ENCODE data around the gene ZNF785.
"Not testable (repeated sequence)": the region's sequence is repeated elsewhere in the genome, so short reads cannot be mapped to it uniquely, and the experiment has no call there.

ZNF785 gene

DNA sequence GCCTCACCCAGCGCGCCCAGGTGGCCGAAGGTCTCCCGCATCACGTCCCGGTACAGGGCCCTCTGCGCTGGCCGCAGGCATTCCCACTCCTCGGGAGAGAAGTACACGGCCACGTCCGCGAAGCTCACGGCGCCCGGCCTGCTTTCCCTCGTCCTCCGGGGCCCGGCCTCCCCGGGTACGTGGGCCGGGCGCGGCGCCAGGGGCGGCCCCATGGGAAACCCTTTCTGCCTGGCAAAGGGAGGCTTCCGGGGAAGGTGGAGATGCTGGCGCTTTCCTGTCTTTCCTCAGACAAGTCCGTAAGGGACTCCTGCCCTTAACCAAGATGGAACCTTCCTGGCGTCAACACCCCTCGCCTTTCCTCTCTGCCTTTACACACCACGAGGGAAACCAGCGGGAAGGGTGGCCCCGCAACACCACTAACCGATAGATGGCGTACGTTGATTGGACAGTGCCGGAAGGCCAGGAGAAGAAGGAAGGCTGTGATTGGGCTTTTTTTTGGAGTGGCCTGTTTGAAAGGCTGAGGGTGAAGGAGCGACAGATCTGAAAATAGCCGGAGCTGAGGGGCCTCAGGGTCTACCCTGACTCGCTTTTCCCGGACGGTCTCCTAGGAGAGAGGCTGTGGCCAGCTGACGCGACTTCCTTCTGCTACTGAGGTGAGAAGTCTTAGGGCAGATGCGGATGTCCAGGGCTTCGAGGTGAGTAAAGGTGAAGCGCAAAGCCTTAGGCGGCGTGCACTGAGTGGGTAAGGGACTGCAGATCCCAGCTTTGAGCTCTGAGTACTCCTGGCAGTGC is at the start of gene ZNF785:
Gene ZNF785, minus strand, starts transcription at position 298 of the 792 bp plus-strand sequence. Its CDS starts 86 bp downstream, at position 212.
- DNase-seq (ENCODE audit: low read depth): peak; percentile 97

DNA sequence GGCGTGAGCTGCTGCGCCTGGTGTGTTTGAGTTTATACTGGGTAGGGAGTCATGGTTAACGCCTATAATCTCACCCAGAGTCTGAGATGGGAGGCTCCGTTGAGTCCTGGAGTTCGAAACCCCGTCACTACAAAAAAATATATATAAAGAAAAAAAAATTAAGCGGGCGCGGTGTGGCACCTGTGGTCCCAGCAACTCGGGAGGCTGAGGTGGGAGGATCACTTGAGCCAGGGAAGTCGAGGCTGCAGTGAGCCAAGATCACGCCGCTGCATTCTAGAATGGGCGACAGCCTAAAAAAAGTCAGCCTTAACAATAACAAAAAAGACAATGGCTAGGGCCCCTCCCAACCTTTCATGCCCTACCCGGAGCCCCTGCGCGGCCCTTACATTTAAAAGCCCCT is 48.0 kb upstream of the ZNF785 start:
- no peak for DNase-seq (ENCODE audit: low read depth)

GRCh38 chr16:30632454-30632853 is 47.0 kb upstream of the ZNF785 start:
- not testable (repeated sequence) for DNase-seq (ENCODE audit: low read depth)

DNA sequence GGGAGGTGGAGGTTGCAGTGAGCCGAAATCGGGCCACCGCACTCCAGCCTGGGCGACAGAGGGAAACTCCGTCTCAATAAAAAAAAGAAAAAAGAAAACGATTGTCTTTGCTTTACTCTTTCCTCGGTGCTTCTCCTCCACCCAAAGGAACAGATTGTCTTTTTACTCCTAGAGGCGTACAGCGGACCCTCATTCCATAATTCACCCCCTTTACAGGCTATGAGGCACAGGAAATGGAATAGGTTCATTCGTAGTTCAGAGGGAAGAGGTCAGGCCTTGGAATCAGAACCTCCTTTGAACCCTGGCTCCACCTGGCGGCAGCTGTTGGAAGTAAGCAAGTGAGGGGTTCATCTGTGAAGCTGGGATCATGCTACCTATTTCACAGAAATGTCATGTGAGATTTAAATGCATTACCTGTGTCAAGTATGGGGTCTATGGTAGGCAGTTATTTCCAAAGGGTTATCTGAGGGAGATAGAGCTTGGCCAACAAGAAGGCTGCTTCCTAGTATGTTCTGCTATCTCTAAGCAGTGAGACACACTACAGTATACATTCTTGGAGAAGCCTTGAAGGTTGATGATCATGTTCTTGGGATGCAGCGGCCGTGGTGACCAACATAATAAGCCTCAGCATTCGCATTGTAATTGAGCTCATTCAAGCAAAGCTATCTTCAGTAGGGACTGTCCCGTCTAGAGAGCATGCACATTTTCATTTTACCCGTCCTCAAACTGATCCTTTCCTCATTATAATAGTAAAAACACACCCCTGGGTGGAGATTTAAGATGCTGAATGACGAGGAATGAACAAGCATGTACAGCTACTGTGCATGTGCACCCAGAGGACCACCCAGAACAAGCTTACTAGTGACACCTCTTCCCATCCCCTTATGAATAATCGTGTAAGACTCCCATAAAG is 43.4 kb upstream of the ZNF785 start:
- peak; percentile 54 for DNase-seq (ENCODE audit: low read depth)

GRCh38 chr16:30626236-30626635 is 40.7 kb upstream of the ZNF785 start:
- DNase-seq (ENCODE audit: low read depth): no peak

- DNase-seq (ENCODE audit: low read depth): no peak
Measured at GRCh38 chr16:30623536-30624283, 38.2 kb upstream of the ZNF785 start.

- no peak for DNase-seq (ENCODE audit: low read depth)
Measured at GRCh38 chr16:30622455-30623032, 37.0 kb upstream of the ZNF785 start.

DNA sequence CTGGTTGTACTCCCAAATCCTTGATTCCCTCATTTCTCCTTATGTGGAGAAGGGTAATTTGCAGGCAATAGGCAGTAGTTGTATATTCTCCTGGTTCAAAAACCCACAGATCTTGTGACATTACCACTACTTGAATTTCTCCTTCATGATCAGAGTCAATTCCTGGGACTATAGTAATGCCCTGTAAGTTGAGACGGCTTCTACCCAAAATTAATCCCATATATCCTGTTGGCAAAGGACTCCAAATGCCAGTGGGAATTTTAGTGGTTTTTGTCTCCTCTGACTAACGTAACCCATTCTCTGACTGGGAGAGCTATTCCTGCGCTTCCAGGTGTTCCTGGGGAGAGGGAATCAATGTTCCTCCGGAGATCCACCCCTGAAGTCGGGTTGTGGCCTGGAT is 36.3 kb upstream of the ZNF785 start:
- no peak for DNase-seq (ENCODE audit: low read depth)

DNA sequence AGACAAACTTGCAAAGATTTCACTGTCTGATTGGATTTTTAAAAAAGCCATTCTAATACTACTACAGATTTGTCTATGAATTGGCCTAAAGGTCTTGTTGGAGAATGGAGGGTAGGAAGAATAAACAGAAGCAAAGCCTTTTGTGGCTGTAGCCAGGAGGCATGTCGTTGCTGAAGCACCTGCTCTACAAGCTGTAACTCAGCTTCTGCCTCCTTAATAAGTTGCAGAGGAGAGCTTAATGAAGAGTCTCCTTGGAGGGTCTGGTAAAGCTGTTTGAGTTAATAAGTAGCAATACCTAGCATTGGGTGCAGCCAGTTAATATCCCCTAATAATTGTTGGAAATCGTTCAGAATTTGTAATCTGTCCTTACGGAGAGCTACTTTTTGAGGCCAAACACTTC is 34.7 kb upstream of the ZNF785 start:
- no peak for DNase-seq (ENCODE audit: low read depth)

- DNase-seq (ENCODE audit: low read depth): no peak
Measured at GRCh38 chr16:30619638-30620037, 34.1 kb upstream of the ZNF785 start.

- DNase-seq (ENCODE audit: low read depth): no peak
Measured at GRCh38 chr16:30619202-30619601, 33.7 kb upstream of the ZNF785 start.

GRCh38 chr16:30615358-30616091 is 30.0 kb upstream of the ZNF785 start:
- DNase-seq (ENCODE audit: low read depth): no peak

DNA sequence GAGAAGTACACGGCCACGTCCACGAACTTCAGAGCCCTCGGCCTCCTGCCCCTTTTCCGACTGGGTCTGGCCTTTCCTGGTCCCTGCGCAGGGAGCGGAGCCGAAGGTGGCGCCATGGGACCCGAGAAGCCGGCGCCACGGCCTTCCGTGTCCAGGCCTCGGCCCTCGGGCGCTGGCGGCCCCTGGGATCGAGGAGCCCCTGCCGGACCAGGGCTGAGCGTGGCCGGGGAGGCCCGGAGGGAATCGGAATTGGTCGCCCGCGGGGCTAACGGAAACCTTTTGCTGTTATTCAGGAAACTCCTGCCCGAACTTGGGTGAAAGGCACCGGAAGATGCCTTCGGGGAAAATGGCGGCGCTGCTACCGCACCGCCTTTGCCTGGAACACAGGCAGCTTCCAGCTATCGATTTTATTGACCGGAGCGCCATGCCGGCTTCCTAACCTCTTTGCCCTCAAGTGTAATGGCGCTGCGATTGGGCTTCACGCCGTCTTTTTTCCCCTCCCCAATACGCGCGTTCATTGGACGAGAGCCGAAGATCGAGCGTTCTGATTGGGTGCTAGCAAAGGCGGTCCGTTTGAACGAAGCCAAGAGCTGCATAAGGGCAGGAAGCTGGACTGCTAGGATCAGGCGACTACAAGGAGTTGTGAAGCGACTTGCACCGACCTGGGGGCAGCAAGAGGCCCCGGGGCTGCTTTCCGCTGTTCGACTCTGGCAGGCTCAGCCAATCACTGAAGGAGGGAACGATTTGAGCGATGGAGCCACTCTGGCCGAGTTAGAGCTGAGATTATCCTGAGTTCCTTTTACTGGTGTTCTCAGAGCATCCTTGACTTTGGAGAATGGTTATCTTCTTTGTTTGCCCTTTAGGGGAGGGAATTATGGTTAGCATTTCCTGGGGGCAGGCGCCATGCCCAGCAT is 24.7 kb upstream of the ZNF785 start, which contains the start of gene ZNF689:
Gene ZNF689, minus strand, starts transcription at position 464 of the 914 bp plus-strand sequence. Its CDS starts 348 bp downstream, at position 116.
- DNase-seq (ENCODE audit: low read depth): peak; percentile 97

- DNase-seq (ENCODE audit: low read depth): no peak
Measured at GRCh38 chr16:30609002-30609925, 23.8 kb upstream of the ZNF785 start.

DNA sequence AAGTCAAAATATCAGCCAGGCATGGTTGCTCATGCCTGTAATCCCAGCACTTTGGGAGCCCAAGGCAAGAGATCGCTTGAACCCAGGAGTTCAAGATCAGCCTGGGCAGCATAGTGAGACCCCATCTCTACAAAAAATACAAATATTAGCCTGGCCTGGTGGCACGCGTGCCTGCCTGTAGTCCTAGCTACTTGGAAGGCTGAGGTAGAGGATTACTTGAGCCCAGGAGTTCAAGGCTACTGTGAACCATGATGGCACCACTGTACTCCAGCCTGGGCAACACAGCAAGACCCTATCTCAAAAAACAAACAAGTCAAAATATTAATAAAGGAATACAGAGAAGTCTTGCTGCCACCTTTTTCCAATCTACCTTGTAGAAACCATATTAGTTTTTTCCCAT is 20.5 kb upstream of the ZNF785 start:
- DNase-seq (ENCODE audit: low read depth): no peak

DNA sequence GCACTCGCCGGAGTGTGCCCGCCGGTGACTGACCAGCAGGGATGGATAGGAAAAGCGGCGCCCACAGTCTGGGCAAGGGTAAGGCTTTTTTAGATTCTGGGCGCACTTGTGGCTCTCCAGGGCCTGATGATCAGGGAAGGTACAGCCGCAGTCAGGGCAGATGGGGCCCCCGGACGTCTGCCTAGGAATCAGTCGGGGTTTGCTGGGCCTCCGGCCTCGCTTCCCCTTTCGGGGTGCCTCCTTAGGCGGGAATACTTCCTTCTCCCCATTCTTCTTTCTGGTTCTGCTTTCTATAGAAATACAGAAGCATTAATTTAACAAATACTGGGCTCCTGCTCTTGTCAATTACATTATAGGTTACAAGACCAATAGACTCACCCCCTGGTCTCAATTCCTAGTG is 19.7 kb upstream of the ZNF785 start:
- DNase-seq (ENCODE audit: low read depth): no peak

- DNase-seq (ENCODE audit: low read depth): no peak
Measured at GRCh38 chr16:30604316-30604947, 18.9 kb upstream of the ZNF785 start.

DNA sequence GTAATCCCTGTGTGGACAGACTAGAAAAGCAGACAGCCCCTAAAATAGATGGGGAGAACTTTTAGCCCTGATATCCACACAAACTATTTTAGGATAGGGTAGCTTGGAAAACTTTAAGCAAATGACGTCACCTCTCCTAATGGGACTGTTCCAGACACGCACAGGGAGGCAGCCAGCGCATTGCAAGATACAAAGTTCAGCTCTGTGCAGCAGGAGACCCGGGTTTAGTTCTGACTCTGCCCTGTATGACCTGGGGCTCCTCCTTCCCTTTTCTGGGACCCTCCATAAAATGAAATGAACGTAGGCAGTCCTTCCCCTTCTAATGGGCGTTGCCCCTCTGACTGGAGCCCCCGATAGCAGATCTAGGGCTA is 18.4 kb upstream of the ZNF785 start:
- no peak for DNase-seq (ENCODE audit: low read depth)
